GM23338 (cell line): ENCODE data around the gene DSCAML1. TPM values are rescaled to one million over a fixed set of nuclear protein-coding genes. Genes with fewer than 3 reads are reported as not detected.

Source experiments
- ATAC-seq: fragments of 200-7000 bp; cut with Tn5 transposase; 3 replicates; pipeline ENCODE4 v1.9.1; 2020
- DNase-seq: peaks from one replicate; pipeline ENCODE4 v3.0.0-alpha.2; 2015; ENCODE audit warnings: low spot score
- H2AFZ ChIP-seq: fragments of 200-600 bp; sonication (generic); 2 replicates; pipeline ENCODE4 v1.8.0; 2016; ENCODE audit warnings: antibody characterized with exemption, mild to moderate bottlenecking, moderate library complexity
- H3F3A ChIP-seq: fragments of 200-600 bp; sonication (generic); replicated peaks from 2 replicates; pipeline ENCODE4 v1.8.0; 2017; ENCODE audit warnings: antibody characterized with exemption, mixed run types, low read depth
- H3K27ac ChIP-seq: fragments of 200-600 bp; sonication (generic); 2 replicates; pipeline ENCODE4 v1.6.1; 2016; ENCODE audit warnings: low read depth
- H3K27me3 ChIP-seq: fragments of 200-600 bp; sonication (generic); 2 replicates; pipeline ENCODE4 v1.8.0; 2016; ENCODE audit warnings: mild to moderate bottlenecking, mixed run types, moderate library complexity; ENCODE audit not compliant: insufficient read depth
- H3K36me3 ChIP-seq: fragments of 200-600 bp; sonication (generic); 2 replicates; pipeline ENCODE4 v1.8.0; 2016; ENCODE audit warnings: mild to moderate bottlenecking; ENCODE audit not compliant: insufficient read depth
- H3K4me1 ChIP-seq: fragments of 200-600 bp; sonication (generic); 2 replicates; pipeline ENCODE4 v1.8.0; 2016; ENCODE audit warnings: mild to moderate bottlenecking, moderate library complexity; ENCODE audit not compliant: insufficient read depth
- H3K4me2 ChIP-seq: fragments of 200-600 bp; sonication (generic); 2 replicates; pipeline ENCODE4 v1.7.1; 2017; ENCODE audit warnings: mixed run types
- H3K4me3 ChIP-seq: fragments of 200-600 bp; sonication (generic); 2 replicates; pipeline ENCODE4 v1.6.1; 2016; ENCODE audit warnings: mixed run types
- H3K79me2 ChIP-seq: fragments of 200-600 bp; sonication (generic); replicated peaks from 2 replicates; pipeline ENCODE4 v1.8.0; 2017; ENCODE audit warnings: mild to moderate bottlenecking; ENCODE audit not compliant: insufficient read depth
- H3K9me2 ChIP-seq: fragments of 200-600 bp; sonication (generic); 2 replicates; pipeline ENCODE4 v1.8.0; 2017; ENCODE audit not compliant: insufficient read depth
- H4K20me1 ChIP-seq: fragments of 200-600 bp; sonication (generic); replicated peaks from 2 replicates; pipeline ENCODE4 v1.8.0; 2017; ENCODE audit warnings: mild to moderate bottlenecking; ENCODE audit not compliant: insufficient read depth
- H3K27ac Mint-ChIP-seq: 2 replicates; pipeline ENCODE4 v1.8.0; 2020; ENCODE audit warnings: inconsistent platforms, mild to moderate bottlenecking, moderate library complexity, mixed read lengths
- H3K27me3 Mint-ChIP-seq: 3 replicates; pipeline ENCODE4 v1.8.0; 2022; ENCODE audit warnings: low read depth, mild to moderate bottlenecking, moderate library complexity, mixed read lengths, inconsistent platforms; ENCODE audit not compliant: insufficient read depth, poor library complexity
- H3K36me3 Mint-ChIP-seq: 3 replicates; pipeline ENCODE4 v1.8.0; 2021; ENCODE audit warnings: low read depth, mild to moderate bottlenecking, inconsistent platforms, moderate library complexity, mixed read lengths
- H3K4me1 Mint-ChIP-seq: 3 replicates; pipeline ENCODE4 v1.8.0; 2020; ENCODE audit warnings: mild to moderate bottlenecking, inconsistent platforms, mixed read lengths
- H3K4me3 Mint-ChIP-seq: 3 replicates; pipeline ENCODE4 v1.8.0; 2021; ENCODE audit warnings: moderate library complexity, mild to moderate bottlenecking, inconsistent platforms, mixed read lengths
- H3K9me3 Mint-ChIP-seq: 3 replicates; pipeline ENCODE4 v1.8.0; 2020; ENCODE audit warnings: moderate library complexity, mild to moderate bottlenecking, inconsistent platforms, mixed read lengths
- CREB1 ChIP-seq: fragments of 250-450 bp; sonication (Bioruptor Pico); IDR thresholded peaks from 2 replicates; pipeline ENCODE4 v1.5.0; 2020; ENCODE audit warnings: low read depth, mild to moderate bottlenecking, moderate library complexity
- EZH2 ChIP-seq: fragments of 200-600 bp; sonication (generic); IDR thresholded peaks from one replicate; pipeline ENCODE4 v1.8.0; 2017; ENCODE audit warnings: antibody characterized with exemption, mild to moderate bottlenecking, low read depth; ENCODE audit not compliant: unreplicated experiment
- EZH2phosphoT487 ChIP-seq: fragments of 200-600 bp; sonication (generic); IDR thresholded peaks from one replicate; pipeline ENCODE4 v1.8.1; 2018; ENCODE audit warnings: antibody characterized with exemption; ENCODE audit not compliant: unreplicated experiment
- NANOG ChIP-seq: IDR thresholded peaks from 2 replicates; pipeline ENCODE4 v1.6.1; 2016; ENCODE audit warnings: antibody characterized with exemption, borderline replicate concordance
- POLR2AphosphoS5 ChIP-seq: IDR thresholded peaks from 2 replicates; pipeline ENCODE4 v1.6.1; 2016; ENCODE audit warnings: antibody characterized with exemption, low read depth
- STAT1 ChIP-seq: IDR thresholded peaks from one replicate; pipeline ENCODE4 v1.6.1; 2016; ENCODE audit warnings: antibody characterized with exemption; ENCODE audit not compliant: unreplicated experiment
- ZNF114 ChIP-seq: fragments of 250-450 bp; sonication (Bioruptor Pico); IDR thresholded peaks from 2 replicates; pipeline ENCODE4 v1.5.0; 2020; ENCODE audit warnings: mild to moderate bottlenecking, moderate library complexity
- ZNF331 ChIP-seq: fragments of 250-450 bp; sonication (Bioruptor Pico); IDR thresholded peaks from 2 replicates; pipeline ENCODE4 v1.5.0; 2020; ENCODE audit warnings: low read depth, mild to moderate bottlenecking, moderate library complexity
- polyA plus RNA-seq: library from polyadenylated mRNA; unstranded; fragments of >200 nt; fragmentation: Nextera tagmentation; extraction: Ambion mirVana; gene quantifications from 2 replicates; pipeline ENCODE4 v1.2.1, GENCODE V29; 2016
- total RNA-seq: library from RNA; depleted of rRNA; stranded (reverse); fragments of >200 nt; shearing (Covaris generic); gene quantifications from 2 replicates; pipeline ENCODE4 v1.2.3, GENCODE V29; 2014
- TF ChIP-seq, protein P1 (sequence below), 2 experiments: fragments of 200-600 bp in 1 of 2; sonication (generic) in 1 of 2; conservative IDR thresholded peaks; 2 replicates each; pipeline versions ENCODE4 v1.5.1 to v1.6.1; 2016 to 2017; ENCODE audit warnings: antibody characterized with exemption in 2 of 2, low read depth in 2 of 2, mild to moderate bottlenecking in 2 of 2, moderate library complexity in 1 of 2
- TF ChIP-seq, protein P2 (sequence below): IDR thresholded peaks from one replicate; pipeline ENCODE4 v1.6.1; 2018; ENCODE audit warnings: antibody characterized with exemption; ENCODE audit not compliant: unreplicated experiment
- TF ChIP-seq, protein P3 (sequence below): fragments of 250-450 bp; sonication (Bioruptor Pico); IDR thresholded peaks from 2 replicates; pipeline ENCODE4 v1.5.0; 2020; ENCODE audit warnings: mild to moderate bottlenecking, moderate library complexity

Gene DSCAML1
- total and polyA plus RNA-seq, 2 experiments from 2014 or later = 0.17 TPM; not detected in 1

GRCh38 chr11:117444711-117445658 is 352.0 kb downstream of the DSCAML1 start:
- ATAC-seq = no peak
- Histone ChIP-seq H3K36me3 (no peaks in the 10 kb centered on the region), H3K27ac (no peak overlapping the region), H3K4me2 (no peak overlapping the region), H3K27me3 (no peaks in the 10 kb centered on the region), H3K4me1 (no peaks in the 10 kb centered on the region), H2AFZ (no peak overlapping the region), H3K4me3 (no peak overlapping the region), H3K9me2 (no peaks in the 10 kb centered on the region), H3F3A (0 out of 2 replicates have a peak, but pooled peaks cover 2% of the 10 kb centered on the region), H4K20me1 (no peaks in the 10 kb centered on the region), H3K79me2 (no peaks in the 10 kb centered on the region)
- Mint-ChIP-seq H3K9me3 (no peaks in the 10 kb centered on the region), H3K27me3 (peaks cover 6% of the 10 kb centered on the region), H3K4me3 (no peak overlapping the region), H3K4me1 (peaks cover 7% of the 10 kb centered on the region; the same call in 2 of the 3 replicates), H3K36me3 (no peaks in the 10 kb centered on the region), H3K27ac (no peak overlapping the region)
- no peak for DNase-seq
- no peak for TF ChIP-seq CREB1 (CRISPR knock-in tag)
- TF ChIP-seq, protein P1, sequence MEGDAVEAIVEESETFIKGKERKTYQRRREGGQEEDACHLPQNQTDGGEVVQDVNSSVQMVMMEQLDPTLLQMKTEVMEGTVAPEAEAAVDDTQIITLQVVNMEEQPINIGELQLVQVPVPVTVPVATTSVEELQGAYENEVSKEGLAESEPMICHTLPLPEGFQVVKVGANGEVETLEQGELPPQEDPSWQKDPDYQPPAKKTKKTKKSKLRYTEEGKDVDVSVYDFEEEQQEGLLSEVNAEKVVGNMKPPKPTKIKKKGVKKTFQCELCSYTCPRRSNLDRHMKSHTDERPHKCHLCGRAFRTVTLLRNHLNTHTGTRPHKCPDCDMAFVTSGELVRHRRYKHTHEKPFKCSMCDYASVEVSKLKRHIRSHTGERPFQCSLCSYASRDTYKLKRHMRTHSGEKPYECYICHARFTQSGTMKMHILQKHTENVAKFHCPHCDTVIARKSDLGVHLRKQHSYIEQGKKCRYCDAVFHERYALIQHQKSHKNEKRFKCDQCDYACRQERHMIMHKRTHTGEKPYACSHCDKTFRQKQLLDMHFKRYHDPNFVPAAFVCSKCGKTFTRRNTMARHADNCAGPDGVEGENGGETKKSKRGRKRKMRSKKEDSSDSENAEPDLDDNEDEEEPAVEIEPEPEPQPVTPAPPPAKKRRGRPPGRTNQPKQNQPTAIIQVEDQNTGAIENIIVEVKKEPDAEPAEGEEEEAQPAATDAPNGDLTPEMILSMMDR (conservative IDR thresholded peaks at IDR 0.05; ENCODE audit: low read depth in 2 of 2) = no peak
- TF ChIP-seq POLR2AphosphoS5 = no peak
- TF ChIP-seq NANOG = no peak
- no peak for TF ChIP-seq EZH2
- TF ChIP-seq, protein P2, sequence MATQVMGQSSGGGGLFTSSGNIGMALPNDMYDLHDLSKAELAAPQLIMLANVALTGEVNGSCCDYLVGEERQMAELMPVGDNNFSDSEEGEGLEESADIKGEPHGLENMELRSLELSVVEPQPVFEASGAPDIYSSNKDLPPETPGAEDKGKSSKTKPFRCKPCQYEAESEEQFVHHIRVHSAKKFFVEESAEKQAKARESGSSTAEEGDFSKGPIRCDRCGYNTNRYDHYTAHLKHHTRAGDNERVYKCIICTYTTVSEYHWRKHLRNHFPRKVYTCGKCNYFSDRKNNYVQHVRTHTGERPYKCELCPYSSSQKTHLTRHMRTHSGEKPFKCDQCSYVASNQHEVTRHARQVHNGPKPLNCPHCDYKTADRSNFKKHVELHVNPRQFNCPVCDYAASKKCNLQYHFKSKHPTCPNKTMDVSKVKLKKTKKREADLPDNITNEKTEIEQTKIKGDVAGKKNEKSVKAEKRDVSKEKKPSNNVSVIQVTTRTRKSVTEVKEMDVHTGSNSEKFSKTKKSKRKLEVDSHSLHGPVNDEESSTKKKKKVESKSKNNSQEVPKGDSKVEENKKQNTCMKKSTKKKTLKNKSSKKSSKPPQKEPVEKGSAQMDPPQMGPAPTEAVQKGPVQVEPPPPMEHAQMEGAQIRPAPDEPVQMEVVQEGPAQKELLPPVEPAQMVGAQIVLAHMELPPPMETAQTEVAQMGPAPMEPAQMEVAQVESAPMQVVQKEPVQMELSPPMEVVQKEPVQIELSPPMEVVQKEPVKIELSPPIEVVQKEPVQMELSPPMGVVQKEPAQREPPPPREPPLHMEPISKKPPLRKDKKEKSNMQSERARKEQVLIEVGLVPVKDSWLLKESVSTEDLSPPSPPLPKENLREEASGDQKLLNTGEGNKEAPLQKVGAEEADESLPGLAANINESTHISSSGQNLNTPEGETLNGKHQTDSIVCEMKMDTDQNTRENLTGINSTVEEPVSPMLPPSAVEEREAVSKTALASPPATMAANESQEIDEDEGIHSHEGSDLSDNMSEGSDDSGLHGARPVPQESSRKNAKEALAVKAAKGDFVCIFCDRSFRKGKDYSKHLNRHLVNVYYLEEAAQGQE = no peak
- TF ChIP-seq ZNF331 (CRISPR knock-in tag) = no peak
- TF ChIP-seq ZNF114 (CRISPR knock-in tag) = no peak
- TF ChIP-seq EZH2phosphoT487 = no peak
- TF ChIP-seq, protein P3, sequence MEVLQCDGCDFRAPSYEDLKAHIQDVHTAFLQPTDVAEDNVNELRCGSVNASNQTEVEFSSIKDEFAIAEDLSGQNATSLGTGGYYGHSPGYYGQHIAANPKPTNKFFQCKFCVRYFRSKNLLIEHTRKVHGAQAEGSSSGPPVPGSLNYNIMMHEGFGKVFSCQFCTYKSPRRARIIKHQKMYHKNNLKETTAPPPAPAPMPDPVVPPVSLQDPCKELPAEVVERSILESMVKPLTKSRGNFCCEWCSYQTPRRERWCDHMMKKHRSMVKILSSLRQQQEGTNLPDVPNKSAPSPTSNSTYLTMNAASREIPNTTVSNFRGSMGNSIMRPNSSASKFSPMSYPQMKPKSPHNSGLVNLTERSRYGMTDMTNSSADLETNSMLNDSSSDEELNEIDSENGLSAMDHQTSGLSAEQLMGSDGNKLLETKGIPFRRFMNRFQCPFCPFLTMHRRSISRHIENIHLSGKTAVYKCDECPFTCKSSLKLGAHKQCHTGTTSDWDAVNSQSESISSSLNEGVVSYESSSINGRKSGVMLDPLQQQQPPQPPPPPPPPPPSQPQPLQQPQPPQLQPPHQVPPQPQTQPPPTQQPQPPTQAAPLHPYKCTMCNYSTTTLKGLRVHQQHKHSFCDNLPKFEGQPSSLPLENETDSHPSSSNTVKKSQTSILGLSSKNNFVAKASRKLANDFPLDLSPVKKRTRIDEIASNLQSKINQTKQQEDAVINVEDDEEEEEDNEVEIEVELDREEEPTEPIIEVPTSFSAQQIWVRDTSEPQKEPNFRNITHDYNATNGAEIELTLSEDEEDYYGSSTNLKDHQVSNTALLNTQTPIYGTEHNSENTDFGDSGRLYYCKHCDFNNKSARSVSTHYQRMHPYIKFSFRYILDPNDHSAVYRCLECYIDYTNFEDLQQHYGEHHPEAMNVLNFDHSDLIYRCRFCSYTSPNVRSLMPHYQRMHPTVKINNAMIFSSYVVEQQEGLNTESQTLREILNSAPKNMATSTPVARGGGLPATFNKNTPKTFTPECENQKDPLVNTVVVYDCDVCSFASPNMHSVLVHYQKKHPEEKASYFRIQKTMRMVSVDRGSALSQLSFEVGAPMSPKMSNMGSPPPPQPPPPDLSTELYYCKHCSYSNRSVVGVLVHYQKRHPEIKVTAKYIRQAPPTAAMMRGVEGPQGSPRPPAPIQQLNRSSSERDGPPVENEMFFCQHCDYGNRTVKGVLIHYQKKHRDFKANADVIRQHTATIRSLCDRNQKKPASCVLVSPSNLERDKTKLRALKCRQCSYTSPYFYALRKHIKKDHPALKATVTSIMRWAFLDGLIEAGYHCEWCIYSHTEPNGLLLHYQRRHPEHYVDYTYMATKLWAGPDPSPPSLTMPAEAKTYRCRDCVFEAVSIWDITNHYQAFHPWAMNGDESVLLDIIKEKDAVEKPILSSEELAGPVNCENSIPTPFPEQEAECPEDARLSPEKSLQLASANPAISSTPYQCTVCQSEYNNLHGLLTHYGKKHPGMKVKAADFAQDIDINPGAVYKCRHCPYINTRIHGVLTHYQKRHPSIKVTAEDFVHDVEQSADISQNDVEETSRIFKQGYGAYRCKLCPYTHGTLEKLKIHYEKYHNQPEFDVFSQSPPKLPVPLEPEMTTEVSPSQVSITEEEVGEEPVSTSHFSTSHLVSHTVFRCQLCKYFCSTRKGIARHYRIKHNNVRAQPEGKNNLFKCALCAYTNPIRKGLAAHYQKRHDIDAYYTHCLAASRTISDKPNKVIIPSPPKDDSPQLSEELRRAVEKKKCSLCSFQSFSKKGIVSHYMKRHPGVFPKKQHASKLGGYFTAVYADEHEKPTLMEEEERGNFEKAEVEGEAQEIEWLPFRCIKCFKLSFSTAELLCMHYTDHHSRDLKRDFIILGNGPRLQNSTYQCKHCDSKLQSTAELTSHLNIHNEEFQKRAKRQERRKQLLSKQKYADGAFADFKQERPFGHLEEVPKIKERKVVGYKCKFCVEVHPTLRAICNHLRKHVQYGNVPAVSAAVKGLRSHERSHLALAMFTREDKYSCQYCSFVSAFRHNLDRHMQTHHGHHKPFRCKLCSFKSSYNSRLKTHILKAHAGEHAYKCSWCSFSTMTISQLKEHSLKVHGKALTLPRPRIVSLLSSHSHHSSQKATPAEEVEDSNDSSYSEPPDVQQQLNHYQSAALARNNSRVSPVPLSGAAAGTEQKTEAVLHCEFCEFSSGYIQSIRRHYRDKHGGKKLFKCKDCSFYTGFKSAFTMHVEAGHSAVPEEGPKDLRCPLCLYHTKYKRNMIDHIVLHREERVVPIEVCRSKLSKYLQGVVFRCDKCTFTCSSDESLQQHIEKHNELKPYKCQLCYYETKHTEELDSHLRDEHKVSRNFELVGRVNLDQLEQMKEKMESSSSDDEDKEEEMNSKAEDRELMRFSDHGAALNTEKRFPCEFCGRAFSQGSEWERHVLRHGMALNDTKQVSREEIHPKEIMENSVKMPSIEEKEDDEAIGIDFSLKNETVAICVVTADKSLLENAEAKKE = no peak
- no peak for TF ChIP-seq STAT1
